ENCODE measurements around the gene ARHGEF39.

ARHGEF39 gene

DNA sequence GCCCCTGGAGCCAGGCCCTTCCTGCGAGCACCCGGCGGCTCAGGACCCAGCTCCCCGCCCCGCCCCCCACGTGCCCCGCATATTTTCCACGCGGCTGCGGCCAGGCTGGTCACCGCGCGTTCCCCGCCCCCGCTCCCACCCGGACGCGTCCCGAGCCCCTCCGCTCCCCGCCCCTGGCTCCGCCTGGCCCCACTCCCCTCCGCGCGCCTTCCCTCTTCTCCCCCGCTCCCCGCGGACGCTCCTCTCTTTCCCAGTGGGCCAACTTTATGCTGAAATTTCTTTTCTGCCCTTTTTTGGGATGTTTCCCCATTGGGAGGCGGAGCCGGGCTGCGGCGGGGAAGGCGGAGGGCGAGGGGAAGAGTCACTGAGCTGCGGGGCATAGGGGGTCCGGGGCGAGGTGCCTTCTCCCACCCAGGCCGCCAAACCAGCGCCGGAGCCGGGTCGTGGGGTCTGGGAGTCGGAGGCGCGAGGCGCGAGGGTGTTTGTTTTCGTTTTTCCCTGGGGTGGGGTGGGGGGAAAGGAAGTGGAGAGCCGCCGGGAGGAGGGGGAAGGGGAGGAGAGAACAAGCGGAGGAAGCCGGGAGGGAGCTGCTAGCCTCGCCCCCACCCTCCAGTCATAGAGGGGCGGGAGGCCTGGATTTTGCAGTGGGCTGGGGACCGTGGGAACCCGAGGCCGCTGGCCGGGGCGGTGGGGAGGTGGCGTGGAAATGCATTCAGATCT lies 25.8 kb upstream of the ARHGEF39 start:
- DNase-seq: peak; percentile 42

DNA sequence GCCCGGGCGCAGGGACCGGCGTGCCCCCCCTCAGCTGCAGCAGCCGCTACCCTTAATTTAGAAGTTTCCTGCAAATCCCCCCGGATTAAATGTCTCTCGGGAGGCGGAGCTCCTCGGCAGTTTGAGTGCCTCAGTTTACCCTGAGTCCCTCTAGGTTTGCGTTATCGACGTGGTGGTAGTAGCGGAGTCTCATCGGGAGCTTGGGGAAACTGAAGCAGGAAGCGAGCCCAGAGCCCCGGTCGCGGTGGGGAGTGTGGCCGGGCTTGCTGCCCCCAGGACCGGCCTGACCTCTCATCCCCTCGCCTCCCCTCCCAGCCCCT lies 25.3 kb upstream of the ARHGEF39 start:
- no peak for DNase-seq

DNA sequence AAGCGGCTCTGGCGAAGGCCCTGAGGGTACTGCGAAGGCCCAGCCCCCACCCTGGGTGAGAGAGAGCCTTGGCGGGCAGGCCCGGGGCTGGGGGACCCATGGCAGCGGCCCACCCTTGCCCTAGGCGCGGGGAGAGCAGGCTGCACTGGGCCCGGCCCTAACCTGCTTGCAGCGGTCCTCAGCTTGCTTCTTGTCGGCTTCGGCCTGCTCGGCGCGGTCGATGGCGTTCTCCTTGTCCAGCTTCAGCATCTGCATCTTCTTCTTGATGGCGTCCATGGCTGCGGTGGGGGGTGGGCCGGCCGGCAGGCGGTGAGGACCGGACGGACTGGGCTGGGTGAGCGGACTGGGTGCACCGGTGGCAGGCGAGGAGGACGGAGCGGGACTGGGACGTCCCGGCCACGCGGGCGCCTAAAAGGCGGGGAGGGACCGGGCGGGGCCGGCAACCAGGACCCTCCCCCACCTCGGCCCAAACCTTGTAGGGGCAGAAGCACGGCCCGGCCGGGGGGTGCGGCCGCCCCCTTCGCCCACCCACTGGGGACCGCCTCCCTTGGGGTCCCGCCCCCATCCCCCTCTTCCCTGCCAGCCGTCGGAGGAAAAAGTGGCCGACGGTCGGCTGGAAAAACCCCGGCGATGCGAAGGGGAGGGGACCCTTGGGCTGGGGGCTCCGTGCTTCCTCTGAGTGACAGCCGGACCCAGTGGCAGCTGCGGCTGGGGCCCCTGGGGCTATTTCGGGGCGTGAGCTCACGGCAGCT lies 24.7 kb upstream of the ARHGEF39 start, which contains the start of gene TPM2:
Gene TPM2 (minus strand): TSS at position 384 of the 752 bp plus-strand sequence. CDS start 108 bp downstream, at position 276.
- DNase-seq: no peak

DNA sequence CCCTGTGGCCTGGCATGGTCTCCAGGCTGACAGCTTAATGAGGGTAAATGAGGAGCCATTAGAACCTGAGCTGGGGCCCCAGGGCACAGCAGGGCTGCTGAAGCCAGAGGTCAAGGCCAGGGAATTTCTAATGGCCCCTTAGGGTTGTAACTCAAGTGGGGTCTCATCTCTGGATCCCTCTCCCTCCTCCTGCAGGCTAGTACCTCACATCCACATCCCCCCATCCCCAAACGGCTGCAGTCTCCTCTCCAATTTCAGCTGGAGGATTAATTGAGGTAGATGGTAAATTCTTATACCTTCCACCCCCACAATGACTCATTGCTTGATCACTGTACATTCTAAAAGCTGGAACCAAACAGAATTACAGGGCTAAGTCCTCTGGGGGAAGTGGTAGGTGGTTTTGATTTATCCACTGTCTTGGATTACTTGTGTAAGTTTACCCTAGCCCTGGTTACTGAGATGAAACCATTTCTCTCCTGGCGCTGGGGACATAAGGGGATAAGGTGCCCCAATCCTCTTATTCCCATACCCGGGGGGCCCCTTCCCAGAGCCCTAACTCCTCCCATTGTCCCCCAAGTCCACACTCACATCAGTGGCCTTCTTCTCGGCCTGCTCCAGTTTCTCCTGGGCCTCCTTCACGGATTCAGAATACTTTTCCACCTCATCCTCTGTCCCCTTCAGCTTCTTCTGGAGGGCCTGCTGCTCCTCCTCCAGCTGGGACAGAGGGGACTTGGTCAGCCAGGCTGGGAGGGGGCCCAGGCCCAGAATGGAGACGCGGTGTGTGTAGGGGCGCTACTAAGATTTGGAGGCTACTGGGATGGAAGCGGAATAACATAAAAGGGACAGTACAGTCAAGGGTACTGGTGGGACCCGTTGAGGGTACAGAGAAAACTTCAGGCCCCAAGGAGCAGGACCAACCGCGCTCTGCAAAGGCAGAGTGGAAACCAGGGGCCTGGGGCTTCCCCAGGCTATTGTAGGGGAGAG lies 23.9 kb upstream of the ARHGEF39 start:
- DNase-seq: no peak

DNA sequence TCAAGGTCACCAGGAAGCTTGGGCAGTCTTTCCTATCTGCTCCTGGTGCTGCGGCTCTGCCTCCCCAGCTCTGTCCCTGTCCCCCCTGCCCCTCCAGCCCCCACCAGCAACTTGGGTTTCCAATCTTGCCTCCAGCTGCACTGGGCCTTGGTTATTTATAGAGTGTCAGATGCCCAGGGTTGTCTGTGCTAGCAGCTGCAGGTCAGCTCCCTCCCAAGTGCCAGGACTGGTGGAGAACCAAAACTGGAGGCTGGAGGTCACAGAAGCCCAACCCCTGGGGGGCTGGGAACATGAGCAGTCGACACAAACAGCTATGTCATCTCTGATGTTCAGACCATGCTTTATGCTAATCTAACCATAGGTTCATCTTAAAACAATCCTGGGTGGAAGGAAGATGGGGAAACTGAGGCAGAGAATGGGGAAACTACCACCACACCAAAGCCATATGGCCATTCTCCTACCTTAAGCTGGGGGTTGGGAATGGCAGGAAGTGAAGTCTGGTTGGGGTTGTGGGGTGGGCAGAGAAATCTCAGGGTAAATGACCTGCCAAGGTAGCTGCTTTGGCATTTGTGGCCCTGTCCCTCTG lies 23.1 kb upstream of the ARHGEF39 start:
- DNase-seq: no peak

DNA sequence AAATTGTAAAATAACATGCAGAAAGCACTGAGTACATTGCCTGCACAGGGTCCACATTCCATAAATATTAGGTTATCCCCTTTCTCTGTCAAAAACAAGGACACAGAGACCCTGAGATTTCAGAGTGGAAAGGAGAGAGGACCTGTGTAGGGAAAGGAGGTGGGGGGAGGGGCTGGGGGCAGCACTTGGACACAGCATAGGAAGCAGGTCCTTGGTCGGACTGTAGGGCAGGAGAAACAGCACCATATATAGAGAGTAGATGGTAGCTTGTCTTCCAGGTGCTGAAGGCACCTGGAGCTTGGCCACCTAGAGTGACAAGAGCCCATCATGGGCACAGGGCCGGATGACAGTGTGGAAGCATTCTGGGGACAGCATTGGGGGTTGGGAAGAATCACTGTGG lies 22.3 kb upstream of the ARHGEF39 start:
- DNase-seq: no peak

DNA sequence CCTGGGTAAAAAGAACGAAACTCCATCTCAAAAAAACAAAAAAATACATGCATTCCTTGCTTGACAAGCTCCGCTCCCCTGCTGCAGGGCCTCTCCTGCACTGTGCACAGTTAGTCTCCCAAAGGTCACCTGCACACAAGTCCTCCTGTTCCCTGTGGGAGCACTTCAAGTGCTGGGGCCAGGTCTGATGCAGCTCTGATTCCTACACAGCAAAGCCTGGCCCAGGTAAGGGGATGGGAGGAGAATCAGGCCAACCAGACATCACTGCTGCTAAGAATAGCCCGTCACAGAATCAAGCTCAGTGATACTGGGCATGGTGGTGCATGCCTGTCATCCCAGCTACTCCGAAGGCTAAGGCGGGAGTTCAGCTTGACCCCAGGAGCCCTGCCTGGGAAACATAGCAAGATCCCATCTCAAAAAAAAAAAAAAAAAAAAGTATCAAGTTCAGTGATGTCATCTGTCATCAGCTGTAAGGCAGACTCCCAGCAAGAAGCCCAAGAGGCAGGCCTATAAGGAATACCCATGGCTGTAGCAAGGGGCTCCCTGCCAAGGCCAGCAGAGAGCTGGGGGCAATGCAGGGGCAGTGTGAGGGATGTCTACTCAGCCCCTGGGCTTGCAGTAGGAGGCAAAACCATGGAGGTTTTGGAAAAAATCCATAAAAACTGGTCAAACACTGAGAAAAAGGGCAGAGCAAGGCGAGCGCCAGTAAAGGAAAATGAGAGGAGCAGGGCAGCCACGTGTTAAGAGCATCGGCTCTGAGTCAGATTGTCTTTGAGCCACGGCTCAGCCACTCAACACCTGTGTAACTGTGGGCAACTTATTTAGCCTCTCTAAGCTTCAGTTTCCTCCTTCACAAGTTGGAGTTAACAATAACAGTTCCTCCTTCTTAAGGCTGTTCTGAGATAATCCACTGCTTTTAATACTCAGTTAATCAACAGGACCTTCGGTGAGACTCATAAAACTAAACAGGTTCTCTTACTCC lies 21.5 kb upstream of the ARHGEF39 start:
- no peak for DNase-seq

DNA sequence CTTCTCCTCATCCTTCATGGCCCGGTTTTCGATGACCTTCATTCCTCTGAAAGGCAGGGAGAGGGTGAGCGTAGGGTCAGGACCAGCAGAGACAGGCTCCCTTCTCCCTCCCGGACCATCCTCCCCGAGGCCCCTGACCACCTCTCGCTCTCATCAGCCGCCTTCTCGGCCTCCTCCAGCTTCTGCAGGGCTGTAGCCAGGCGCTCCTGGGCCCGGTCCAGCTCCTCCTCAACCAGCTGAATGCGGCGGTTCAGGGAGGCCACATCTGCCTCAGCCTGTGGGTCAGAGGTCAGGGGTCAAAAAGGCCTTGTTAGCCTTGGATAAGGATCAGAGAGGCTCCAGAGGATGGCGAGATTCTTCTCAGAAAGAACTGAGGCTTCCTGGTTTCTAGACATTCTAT lies 20.5 kb upstream of the ARHGEF39 start:
- no peak for DNase-seq

DNA sequence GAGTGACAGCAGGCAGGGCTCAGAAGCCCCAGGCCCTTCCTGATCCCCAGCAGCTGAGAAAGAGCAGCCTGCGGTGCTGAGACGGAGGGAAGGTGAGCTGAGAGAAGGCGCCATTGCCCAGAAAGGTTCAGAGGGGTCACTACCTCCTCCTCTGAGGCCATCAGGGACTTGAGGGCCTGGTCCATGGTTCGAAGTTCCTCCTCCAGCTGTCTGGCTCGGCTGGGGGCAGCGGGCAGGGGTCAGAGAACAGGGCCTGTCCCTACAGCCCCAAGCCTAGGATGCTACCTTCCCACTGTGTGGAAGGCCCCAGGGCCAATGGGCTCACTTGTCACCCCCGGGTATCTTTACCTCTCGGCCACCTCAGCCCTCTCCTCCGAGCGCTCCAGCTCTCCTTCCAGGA lies 19.9 kb upstream of the ARHGEF39 start:
- no peak for DNase-seq

DNA sequence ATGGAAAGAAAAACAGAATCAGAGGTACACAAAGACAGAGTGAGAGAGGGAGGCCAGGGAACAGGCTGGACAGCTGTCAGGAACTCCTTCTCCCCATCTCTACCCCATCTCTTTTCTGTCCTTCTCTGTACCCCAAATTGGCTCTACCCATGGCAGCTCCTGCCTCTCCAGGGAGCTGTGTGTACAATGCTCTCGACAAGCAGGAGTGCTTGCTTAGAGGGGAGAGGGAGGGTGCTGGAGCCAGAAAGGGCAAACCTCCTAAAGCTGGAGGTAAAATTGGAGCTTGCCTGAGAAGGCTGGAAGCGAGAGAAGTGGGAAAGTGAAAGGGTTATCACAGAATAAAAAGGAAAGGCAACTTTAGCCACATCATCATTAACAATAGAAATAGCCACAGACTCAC lies 18.3 kb upstream of the ARHGEF39 start:
- DNase-seq: no peak

DNA sequence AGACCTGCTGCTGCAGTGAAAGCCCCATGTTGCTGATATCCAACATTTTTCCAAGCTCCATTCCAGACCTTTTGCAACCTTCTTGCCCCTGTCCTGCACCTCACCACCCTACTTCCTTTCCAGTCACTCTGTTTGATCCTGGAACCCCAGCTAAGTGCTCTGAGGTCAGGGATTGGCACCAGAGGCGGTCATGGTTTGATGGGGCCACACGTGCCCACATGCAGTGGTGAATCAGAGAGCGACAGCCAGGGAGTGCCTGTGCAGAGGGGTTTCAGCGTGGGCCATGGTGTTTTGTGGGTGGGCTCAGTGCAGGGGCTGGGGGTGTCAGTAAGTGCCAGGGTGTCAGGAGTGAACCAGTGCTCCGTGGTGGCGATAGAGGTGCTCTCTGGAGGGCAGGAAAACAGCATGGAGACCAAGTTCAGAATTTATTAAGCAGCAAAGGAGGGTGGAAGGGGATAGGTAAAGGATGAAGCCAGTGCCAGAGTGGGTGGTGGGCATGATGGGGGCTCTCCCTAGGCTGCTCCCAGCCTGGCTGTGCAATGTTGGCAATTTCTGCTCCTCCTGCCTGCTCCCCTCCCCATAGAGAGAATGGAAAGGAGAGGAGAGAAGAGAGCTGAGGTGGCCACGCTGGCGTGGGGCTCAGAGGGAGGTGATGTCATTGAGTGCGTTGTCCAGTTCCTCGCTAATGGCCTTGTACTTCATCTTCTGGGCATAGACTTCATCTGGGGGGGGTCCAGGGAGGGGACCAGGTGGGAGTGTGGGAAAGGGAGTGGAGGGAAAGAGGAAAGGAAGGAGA lies 17.7 kb upstream of the ARHGEF39 start:
- DNase-seq: no peak

DNA sequence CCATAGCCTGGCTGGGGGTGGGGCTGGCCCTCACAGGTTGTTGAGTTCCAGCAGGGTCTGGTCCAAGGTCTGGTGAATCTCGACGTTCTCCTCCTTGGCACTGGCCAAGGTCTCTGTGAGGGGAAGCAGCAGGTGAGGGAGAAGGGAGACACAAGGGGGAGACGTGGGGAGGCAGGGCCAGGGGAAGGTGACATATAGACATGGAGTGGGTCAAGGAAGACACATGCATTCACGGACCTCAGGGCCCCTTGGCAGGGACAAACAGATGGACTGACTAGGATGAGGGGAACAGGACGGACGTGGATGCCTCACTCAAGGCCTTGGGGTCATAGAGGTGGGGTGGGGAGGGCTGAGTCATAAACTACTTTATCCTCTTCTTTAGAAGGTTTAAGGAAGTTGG lies 17.1 kb upstream of the ARHGEF39 start:
- no peak for DNase-seq

DNA sequence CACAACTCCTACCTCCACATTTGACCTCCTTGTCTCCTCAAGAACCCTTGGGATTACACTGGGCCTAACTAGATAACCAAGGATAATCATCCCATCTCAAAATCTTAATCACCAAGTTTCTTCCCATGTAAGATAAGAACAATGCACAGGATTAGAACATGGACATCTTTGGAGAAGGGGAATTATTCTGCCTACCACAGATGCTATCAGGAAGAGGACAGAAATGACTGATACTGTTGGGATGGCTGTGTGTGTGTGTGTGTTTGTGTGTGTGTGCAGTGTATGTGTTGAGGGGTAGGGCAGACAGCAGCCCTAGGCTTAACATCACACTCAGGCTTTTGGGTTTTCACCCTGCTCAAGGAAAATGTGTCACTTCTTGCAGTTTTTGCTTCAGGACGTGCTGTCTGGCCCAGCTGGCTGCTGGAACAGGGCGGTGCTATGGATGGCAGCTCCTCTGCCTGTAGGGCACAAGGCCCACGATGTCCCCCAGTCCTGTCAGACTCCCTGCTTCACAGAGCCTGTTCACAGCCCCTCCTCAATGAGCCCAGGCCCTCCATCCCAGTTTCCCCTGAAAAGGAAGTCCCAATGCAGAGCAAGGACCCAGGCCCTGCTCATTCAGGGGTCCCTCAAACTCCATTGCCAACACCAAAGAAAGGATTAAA lies 16.5 kb upstream of the ARHGEF39 start:
- no peak for DNase-seq

DNA sequence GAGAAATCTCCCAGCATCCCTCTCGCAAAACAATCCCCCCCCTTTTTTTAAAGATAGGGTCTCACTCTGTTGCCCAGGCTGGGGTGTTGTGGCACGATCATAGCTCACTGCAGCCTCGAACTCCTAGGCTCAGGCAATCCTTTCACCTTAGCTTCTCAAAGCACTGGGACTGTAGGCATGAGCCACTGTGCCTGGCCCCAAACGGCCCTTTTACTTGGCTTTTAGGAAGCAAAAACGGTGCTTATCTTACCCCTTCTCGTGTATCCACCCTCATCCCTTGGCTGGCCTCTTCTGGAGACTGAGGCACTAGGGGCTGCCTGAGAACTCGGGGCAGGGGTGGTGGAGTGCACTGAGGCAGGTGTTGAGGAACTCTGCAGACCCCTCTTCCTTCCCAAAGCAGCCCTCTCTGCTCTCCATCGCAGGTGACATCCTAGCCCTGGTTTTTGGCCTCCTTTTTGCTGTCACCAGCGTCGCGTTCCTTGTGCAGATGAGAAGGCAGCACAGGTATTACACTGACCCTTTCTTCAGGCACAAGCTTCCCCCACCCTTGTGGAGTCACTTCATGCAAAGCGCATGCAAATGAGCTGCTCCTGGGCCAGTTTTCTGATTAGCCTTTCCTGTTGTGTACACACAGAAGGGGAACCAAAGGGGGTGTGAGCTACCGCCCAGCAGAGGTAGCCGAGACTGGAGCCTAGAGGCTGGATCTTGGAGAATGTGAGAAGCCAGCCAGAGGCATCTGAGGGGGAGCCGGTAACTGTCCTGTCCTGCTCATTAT lies 15.5 kb upstream of the ARHGEF39 start:
- DNase-seq: no peak

DNA sequence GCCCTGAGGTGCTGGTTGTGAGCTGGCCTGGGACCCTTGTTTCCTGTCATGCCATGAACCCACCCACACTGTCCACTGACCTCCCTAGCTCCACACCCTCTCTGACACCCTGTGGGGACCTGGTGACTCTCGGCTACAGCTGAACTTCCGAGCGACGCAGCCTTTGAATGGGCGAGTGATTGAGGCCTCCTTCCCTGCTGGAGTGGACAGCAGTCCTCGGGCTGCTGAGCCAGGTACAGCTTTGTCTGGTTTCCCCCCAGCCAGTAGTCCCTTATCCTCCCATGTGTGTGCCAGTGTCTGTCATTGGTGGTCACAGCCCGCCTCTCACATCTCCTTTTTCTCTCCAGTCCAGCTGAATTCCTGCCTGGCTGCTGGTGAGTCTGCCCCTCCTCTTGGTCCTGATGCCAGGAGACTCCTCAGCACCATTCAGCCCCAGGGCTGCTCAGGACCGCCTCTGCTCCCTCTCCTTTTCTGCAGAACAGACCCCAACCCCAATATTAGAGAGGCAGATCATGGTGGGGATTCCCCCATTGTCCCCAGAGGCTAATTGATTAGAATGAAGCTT lies 14.9 kb upstream of the ARHGEF39 start:
- no peak for DNase-seq

DNA sequence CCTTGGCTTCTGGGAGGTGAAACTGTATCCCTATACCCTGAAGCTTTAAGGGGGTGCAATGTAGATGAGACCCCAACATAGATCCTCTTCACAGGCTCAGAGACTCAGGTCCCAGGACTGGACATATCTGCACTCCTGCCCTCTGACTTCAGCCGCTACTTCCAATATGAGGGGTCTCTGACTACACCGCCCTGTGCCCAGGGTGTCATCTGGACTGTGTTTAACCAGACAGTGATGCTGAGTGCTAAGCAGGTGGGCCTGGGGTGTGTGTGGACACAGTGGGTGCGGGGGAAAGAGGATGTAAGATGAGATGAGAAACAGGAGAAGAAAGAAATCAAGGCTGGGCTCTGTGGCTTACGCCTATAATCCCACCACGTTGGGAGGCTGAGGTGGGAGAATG lies 14.1 kb upstream of the ARHGEF39 start:
- no peak for DNase-seq

DNA sequence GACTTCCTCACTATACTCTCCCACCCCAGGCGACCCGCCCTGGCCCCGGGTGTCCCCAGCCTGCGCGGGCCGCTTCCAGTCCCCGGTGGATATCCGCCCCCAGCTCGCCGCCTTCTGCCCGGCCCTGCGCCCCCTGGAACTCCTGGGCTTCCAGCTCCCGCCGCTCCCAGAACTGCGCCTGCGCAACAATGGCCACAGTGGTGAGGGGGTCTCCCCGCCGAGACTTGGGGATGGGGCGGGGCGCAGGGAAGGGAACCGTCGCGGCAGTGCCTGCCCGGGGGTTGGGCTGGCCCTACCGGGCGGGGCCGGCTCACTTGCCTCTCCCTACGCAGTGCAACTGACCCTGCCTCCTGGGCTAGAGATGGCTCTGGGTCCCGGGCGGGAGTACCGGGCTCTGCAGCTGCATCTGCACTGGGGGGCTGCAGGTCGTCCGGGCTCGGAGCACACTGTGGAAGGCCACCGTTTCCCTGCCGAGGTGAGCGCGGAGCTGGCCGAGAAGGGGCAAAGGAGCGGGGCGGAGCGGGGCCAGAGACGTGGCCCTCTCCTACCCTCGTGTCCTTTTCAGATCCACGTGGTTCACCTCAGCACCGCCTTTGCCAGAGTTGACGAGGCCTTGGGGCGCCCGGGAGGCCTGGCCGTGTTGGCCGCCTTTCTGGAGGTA lies 10.9 kb upstream of the ARHGEF39 start:
- peak; percentile 23 for DNase-seq

DNA sequence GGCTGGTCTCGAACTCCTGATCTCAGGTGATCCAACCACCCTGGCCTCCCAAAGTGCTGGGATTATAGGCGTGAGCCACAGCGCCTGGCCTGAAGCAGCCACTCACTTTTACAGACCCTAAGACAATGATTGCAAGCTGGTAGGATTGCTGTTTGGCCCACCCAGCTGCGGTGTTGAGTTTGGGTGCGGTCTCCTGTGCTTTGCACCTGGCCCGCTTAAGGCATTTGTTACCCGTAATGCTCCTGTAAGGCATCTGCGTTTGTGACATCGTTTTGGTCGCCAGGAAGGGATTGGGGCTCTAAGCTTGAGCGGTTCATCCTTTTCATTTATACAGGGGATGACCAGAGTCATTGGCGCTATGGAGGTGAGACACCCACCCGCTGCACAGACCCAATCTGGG lies 10.2 kb upstream of the ARHGEF39 start:
- DNase-seq: peak; percentile 4

DNA sequence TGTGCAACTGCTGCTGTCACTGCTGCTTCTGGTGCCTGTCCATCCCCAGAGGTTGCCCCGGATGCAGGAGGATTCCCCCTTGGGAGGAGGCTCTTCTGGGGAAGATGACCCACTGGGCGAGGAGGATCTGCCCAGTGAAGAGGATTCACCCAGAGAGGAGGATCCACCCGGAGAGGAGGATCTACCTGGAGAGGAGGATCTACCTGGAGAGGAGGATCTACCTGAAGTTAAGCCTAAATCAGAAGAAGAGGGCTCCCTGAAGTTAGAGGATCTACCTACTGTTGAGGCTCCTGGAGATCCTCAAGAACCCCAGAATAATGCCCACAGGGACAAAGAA lies 9.0 kb upstream of the ARHGEF39 start:
- DNase-seq: no peak
